ENCODE measurements around the gene GAS2L3.

DNA sequence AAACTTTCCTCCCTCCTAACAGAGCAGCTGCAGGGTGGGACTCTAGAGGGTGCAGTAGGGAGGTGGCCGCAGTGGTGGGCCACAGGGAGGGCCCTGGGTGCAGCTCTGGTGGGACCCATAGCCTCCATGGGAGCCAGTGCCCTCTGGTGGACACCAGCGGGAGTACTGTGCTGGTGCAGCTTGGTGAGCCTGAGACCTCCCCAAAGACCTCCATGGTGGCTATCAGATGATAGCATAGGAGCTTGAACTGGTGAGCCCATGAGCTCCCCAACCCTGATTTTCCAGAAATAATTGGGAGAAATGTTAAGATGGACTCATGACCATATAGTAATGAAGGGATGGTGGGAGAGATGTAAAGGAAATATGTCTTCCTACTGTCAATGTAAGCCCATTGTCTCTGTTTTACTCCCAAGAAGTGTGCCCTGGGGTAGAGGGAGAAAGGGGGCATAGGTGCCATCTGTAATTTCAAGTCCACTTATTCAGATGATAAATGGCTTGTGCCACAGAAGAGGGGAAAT lies 98.7 kb downstream of the GAS2L3 start:
- TF ChIP-seq POLR2AphosphoS5 (IDR thresholded peaks at IDR 0.05; ENCODE audit: borderline replicate concordance, low read depth, low read length) (no peak), FOXP2 (optimal IDR thresholded peaks at IDR 0.05; ENCODE audit: control extremely low read depth, extremely low read length, insufficient read depth) (no peak), EZH2 (IDR thresholded peaks at IDR 0.05) (no peak)
